ENCODE measurements around the gene PDE8B.

GRCh38 chr5:77409870-77410621 is 199.6 kb downstream of the PDE8B start:
- no peak for TF ChIP-seq CTCF (IDR thresholded peaks at IDR 0.05)
- no peak for TF ChIP-seq POLR2A (IDR thresholded peaks at IDR 0.05)
- TF ChIP-seq POLR2AphosphoS5 (IDR thresholded peaks at IDR 0.05), result no peak
- TF ChIP-seq EP300 (IDR thresholded peaks at IDR 0.05), result no peak
